H1 (cell line): ENCODE results near the gene CXCL12. TPM values are rescaled to one million over a fixed set of nuclear protein-coding genes. Genes with fewer than 3 reads are reported as not detected.

ENCODE experiments used
- ATF3 ChIP-seq: IDR thresholded peaks from 2 replicates; pipeline ENCODE4 v1.6.1; 2011; ENCODE audit warnings: low read depth, mild to moderate bottlenecking, low read length; ENCODE audit not compliant: insufficient read depth
- CEBPB ChIP-seq: IDR thresholded peaks from 2 replicates; pipeline ENCODE4 v1.6.1; 2012; ENCODE audit warnings: low read depth, low read length
- GABPA ChIP-seq: IDR thresholded peaks from 2 replicates; pipeline ENCODE4 v1.6.1; 2011; ENCODE audit warnings: mild to moderate bottlenecking, low read length, moderate library complexity, borderline replicate concordance; ENCODE audit not compliant: insufficient read depth
- HDAC6 ChIP-seq: IDR thresholded peaks from one replicate; pipeline ENCODE4 v1.7.1; 2012; ENCODE audit warnings: low read depth, mild to moderate bottlenecking, inconsistent platforms, low read length, moderate library complexity
- KDM4A ChIP-seq: IDR thresholded peaks from one replicate; pipeline ENCODE4 v1.7.1; 2012; ENCODE audit warnings: low read depth, mild to moderate bottlenecking, moderate library complexity, low read length, inconsistent platforms; ENCODE audit not compliant: severe bottlenecking
- PHF8 ChIP-seq: fragments of 200-600 bp; sonication (generic); conservative IDR thresholded peaks from 2 replicates; pipeline ENCODE4 v1.7.1; 2012; ENCODE audit warnings: low read depth, mild to moderate bottlenecking, inconsistent platforms, low read length, moderate library complexity
- RNF2 ChIP-seq: fragments of 200-900, 300-1000 bp; sonication (generic); IDR thresholded peaks from 2 replicates; pipeline ENCODE4 v1.7.1; 2016; ENCODE audit warnings: borderline replicate concordance, low read depth, mild to moderate bottlenecking, antibody characterized with exemption, low read length; ENCODE audit not compliant: poor library complexity, severe bottlenecking; ENCODE audit errors: missing control alignments
- SIX5 ChIP-seq: IDR thresholded peaks from 2 replicates; pipeline ENCODE4 v1.6.1; 2011; ENCODE audit warnings: mild to moderate bottlenecking, low read depth, low read length
- SP1 ChIP-seq: IDR thresholded peaks from 2 replicates; pipeline ENCODE4 v1.6.1; 2011; ENCODE audit warnings: low read depth, low read length
- USF2 ChIP-seq: IDR thresholded peaks from 2 replicates; pipeline ENCODE4 v1.6.1; 2011; ENCODE audit warnings: low read length, improper control_type of control experiment
- polyA plus RNA-seq, 7 experiments: library from polyadenylated mRNA; depleted of rRNA in 3 of 7; stranded (reverse) in 5 of 7; unstranded in 2 of 7; fragments of >200 nt in 5 of 7; fragments of 200-250 nt in 2 of 7; gene quantifications; 1 replicate in 5 of 7; 2 replicates in 1 of 7; 4 replicates in 1 of 7; pipeline versions ENCODE4 v1.2.1 to v1.2.3, GENCODE V29; 2011 to 2013; ENCODE audit warnings: missing spikeins in 2 of 7, mixed read lengths in 2 of 7
- total RNA-seq: library from RNA; stranded (reverse); fragmentation: NEBNext Ultra II Directional; extraction: Animal tissue kit (Norgen Biotek cat#: 25700); gene quantifications from 2 replicates; pipeline ENCODE4 v1.2.1, GENCODE V29; 2021

The CXCL12 gene
- total and polyA plus RNA-seq, 2 of the 8 experiments (the other 6 are each of a cell fraction or from before 2014, with no cell fraction given): 51.4 to 53.8 TPM

DNA sequence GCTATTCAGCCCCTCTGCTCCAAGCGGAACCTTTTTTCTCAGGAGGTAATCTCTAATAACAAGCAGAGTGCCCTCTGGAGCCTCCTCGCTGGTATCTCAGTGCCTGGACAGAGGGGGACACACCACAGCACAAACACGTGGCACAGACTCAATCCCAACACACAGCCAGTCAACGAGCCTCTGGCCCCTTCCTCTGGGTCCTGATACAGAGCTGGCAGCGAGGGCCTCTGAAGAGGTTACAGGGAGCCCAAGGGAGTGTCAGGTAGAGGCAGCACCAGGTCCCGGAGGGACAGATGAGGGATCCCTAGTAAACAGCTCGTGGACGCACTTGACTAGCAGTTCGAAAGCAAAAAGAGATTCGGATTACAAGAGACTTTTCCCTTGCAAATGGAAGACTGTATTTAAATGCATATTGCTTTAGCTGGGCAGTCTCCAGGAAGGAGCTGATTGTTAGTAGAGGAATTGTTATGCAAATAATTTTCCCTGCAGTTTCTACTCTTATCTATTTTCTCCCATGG is 14.1 kb downstream of the CXCL12 start (continued):
- TF ChIP-seq SIX5: no peak
- TF ChIP-seq KDM4A: peak; percentile 29
- no peak for TF ChIP-seq PHF8
- TF ChIP-seq RNF2: no peak
- TF ChIP-seq HDAC6: no peak
- no peak for TF ChIP-seq CEBPB
- peak; percentile 50; the same call in 1 of the 2 replicates for TF ChIP-seq SP1
- TF ChIP-seq GABPA: no peak
- TF ChIP-seq ATF3: no peak
- 0 out of 2 replicates have a peak, but pooled peaks have one; percentile 4 for TF ChIP-seq USF2
